ENCODE measurements around the gene PROSER3.
"Not testable (repeated sequence)": the region's sequence is repeated elsewhere in the genome, so short reads cannot be mapped to it uniquely, and the experiment has no call there.

Gene PROSER3

DNA sequence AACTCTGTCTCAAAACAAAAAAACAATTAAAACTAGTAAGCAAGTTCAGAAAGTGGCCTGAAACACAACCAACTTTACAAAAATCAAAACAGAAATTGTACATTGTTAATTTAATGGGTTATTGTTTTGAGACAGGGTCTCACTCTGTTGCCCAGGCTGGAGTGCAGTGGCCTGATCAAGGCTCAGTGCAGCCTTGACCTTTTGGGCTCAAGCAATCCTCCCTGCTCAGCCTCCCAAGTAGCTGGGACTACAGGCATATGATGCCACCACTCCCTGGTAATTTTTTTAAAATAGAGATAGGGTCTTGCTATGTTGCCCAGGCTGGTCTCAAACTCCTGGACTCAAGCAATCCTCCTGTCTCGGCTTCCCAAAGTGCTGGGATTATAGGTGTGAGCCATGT is 37.6 kb downstream of the PROSER3 start:
- not testable (repeated sequence) for DNase-seq

DNA sequence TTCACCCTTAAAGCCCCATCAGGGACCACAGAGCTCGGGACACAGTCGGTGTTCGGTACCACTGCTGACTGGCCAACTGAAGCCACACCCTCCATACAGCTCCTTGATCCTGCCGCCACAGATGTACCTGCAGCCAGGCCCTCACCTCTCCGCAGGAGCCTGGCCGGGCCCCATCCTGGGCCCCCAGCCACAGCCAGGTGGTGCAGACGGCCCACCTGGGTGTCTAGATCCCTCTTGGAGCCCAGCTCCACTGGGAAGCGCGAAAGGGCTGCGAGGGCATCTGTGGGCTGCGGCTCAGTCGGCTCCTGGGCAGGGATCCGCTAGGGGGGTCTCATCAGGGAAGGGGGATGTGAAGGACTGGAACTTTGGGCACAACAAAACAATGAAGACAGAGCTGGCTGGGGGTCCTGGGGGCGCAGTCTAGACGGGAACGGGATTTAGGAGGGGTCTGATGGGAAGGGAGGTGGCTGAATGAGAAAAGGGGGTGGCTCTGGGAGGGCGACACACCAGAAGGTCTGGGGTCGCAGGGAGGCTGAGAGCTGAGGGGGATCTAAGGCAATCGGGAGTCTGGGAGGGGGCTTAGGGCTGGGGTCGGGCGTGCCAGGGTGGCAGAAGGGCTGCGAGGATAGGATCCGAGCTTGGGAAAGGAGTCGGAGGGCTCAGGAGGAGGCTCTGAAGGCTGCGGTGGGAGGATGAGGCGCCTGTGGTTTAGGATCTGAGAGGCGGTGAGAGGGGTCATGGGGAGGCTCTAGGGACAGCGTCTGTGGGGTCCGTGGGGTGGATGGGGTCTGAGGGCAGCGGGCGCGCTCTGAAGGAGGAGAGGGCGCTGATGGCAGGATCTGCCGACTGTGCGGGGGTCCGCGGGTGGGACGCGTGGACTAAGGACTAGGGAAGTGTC is 38.9 kb downstream of the PROSER3 start:
- DNase-seq, result no peak

DNA sequence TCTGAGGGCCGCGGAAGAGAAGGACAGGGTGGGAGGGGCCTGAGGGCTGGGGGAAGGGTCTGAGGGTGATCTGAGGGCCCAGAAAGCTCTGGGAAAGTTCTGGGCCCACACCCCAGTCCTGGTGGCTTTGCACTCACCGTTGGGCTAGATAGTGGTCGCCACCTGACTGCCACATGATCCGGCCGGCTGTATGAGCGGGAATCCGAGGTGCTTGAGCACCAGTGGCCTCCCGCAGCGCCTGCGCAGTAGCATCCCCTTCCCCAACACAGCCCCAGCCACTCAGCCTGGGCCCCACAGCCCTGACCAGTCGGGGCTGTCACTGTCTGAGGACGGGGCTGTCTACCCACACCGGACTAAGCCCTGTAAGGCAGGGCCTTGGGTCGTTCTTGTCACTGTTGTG is 39.7 kb downstream of the PROSER3 start:
- DNase-seq, result peak; percentile 31 to 49

DNA sequence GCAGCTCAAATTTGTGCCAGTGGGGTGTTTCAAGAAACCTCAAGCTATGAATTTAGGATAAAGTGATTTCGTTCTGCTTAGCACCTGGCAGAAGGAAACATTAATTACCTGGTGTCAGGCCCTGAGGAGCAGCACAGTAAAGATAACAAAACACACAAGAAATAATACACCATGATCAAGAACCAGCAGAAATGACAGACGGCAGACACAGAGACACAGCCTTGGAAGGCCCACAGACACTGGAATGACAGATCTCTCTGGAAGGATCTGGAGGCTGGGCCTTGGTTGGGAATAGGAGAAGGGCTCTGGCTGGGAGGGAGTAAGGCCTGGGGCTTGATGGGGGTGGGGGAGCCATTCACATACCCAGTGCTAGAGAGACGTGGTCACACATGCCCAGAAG is 43.9 kb downstream of the PROSER3 start:
- no peak for DNase-seq

DNA sequence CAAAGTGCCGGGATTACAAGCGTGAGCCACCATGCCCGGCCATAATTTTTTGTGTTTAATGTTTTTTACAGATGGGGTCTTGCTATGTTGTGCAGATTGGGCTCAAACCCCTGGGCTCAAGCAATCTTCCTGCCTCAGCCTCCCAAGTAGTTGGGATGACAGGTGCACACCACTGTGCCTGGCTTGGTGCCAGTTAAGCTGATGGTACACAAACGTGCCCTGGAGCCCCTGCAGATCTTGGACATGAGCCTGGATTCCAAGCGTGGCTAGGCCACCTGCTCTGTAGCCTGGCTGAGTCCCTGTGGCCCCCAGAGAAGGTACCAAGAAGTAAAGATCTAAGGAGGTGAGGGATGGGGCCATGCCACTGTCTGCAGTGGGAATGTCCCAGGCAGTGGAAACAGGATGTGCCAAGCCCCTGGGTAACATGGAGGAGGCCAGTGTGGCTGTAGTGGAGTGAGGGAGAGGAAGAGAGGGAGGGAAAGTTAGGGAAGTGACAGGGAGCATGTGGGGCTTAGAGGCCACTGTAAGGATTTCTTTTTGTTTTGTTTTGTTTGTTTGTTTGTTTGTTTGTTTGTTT is 47.6 kb downstream of the PROSER3 start:
- no peak for DNase-seq

DNA sequence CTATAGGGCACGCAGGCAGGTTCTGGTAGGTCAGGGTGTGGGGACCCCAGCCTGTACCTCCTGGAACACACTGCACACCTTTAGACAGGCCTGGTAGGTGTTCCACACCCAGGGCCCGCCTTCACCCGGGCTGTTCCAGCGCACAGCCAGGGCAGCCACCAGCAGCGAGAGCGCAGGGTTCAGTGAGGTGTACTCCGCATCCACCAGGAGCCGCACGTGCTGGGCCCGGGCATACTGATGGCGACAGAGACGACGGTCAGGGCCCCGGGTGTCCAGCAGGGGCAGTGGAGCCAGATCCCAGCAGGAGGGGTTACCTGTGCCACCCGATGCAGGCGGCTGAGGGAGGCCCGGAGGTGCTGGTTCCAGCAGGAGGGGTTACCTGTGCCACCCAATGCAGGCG is 48.6 kb downstream of the PROSER3 start:
- no peak for DNase-seq

DNA sequence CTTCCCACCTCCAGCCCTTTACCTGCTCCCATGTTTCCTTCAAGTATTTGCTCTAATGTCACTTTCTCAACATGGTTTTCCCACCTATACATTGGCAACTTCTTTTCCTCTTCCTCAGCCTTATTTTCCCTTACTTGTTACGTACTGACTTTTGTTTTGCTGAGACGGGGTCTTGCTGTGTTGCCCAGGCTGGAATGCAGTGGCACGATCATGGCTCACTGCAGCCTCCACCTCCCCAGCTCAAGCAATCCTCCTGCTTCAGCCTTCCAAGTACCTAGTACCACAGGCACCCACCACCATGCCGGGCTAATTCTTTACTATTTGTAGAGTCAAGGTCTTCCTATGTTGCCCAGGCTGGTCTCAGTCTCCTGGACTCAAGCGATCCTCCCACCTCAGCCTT is 49.7 kb downstream of the PROSER3 start:
- no peak for DNase-seq

DNA sequence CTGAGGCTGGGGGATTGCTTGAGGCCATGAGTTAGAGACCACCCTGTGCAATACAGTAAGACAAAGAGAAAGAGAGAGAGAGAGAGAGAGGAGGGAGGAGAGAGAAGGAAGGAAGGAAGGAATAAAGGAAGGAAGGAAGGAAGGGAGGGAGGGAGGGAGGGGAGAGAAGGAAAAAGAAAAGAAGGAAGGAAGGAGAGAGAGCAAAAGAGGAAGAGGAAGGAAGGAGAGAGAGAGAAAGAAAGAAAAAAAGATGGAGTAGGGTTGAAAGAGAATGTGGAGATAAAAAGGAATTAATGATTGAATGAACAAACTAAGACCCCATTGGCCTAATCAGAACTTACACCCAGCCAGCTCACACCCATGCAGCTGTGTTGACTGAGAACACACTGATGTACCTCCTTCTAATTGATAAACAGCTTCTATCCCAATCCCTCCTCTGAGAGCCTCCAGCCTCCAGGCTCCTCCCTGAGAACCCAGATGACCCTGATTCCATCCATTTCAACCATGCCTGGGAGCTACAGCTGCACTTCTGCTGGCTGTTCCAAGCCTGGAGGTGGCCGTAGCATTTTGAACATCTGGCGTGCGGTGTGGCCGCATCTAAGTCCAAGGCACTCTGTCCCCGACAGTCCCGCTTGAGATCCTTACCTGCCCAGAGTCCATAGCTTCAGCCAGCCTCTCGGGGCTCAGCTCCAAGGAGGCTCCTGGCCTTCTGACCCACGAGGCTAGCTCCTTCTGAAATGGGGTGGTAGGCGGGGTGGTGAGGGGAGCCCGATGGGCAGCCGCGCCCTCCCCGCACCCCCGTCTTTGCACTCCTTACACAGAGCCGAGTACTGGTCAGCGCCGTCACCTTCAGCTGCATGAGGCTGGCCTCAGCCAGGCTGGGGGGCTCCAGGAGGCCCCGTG is 53.6 kb downstream of the PROSER3 start:
- no peak for DNase-seq

DNA sequence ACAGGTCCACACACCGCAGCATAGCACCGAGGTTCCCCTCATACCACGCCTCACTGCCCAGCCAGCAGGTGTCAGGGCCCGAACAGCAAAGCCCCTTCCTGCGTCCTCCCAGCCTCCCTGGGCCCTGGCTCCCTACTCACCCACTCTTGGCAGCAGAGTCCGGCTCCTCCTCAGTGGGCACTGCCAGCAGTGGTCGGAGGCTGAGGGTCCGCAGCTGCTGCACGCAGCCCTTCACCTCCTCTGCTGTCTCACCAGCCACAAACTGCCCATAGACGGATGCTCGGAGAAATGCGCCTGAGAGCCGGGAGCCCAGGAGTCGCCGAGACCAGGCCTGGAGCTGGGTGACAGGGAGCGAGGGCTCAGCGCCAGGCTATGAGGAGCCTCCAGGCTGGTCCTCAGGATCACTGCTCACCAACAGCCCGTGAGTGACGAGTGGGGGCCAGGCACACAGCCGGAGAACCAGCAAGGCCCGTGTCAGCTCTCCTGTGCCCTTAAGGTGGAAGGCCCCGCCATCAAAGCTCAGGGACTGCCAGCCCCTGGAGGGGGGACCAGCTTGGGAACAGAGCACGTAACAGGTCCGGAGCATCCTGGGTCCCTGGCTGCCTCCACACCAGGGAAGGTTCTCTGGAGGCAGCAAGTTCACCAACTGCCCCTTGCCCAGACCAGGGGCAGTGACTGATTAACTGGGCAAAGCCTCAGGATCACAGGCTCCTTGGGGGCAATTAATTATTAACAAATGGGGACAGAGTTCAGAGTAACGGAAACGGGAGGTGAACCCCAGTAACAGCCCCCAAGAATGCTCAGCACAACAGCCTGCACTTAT is 54.5 kb downstream of the PROSER3 start, which contains the start of gene PRODH2:
TSS of gene PRODH2 (minus strand) at position 626 of the 823 bp plus-strand sequence. CDS start at position 586, 40 bp downstream.
- DNase-seq, result no peak

DNA sequence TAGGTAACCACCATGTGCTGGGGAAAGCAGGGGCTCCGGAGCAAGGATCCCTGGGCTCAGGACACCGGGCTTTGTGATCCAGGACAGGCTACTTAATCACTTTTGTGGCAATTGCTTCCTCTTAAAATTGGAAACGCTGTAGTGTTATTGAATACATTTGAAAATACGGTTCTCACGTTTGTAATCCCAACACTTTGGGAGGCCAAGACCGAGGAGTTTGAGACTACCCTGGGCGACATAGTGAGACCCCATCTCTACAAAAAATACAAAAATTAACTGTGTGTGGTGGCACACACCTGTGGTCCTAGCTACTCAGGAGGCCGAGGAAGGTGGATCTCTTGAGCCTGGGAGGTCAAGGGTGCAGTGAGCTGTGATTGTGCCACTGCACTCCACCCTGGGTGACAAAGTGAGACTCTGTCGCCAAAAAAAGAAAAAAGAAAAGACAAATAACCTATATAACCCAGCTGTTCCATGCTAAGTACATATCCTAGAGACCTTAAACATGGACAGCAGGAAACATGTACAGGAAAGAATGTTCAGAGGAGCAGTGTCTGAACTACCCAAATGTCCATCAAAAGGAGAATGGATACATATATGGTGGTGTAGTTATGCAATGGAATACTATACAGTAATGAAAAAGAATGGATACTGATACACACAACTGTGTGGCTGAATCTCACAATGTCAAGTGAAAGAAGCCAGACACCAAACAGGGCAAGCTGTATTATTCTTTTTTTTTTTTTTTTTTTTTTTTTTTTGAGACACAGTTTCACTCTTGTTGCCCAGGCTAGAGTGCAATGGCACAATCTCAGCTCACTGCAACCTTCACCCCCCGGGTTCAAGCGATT is 55.3 kb downstream of the PROSER3 start:
- no peak for DNase-seq

DNA sequence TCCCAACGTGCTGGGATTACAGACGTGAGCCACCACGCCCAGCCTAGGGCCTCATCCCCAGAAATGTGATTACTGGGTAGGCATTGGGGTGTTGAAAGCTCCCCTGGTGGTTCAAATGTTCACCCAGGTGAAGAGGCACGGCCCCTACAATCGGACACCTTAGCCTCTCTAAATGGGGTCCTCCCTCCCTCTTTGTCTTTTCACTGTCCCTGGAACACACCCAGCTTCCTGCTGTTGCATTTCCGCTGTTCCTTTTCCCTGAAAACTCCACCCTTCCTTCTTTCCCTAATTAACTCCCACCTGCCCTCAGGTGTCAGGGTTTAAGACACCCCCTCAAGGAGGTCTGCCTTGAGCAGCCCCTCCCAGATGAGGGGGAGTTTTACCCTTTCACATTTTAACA is 58.3 kb downstream of the PROSER3 start:
- no peak for DNase-seq

DNA sequence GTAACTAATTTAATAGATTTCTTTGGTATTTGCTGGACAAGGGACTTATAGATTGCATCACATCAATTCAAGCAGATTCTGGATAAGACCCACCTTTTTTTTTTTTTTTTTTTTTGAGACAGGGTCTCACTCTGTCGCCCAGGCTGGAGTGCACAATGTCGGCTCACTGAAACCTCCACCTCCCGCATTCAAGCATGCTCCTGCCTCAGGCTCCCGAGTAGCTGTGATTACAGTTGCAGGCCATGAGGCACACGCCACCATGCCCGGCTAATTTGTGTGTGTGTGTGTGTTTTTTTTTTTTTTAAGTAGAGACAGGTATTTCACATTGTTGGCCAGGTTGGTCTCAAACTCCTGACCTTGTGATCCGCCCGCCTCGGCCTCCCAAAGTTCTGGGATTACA is 58.9 kb downstream of the PROSER3 start:
- no peak for DNase-seq

DNA sequence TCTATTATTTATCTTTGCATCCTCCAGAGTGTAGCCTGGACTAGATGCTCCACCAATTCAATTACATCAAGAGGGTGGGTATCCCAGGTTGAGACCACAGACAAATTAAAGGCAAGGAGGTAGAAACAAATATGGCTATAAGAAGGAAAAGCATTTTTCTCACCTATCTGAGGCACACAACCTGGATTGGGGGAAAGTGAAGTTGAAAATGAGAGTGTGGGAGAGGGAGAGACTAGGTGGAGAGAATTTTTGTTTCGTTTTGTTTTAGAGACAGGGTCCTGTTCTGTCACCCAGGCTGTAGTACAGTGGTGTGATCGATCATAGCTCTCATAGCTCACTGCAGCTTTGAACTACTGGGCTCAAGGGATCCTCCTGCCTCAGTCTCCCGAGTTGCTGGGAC is 60.5 kb downstream of the PROSER3 start:
- no peak for DNase-seq

All from activated T-cell treated with anti-CD3 and anti-CD28 coated beads, Interleukin-2, amount 50 U/mL, for 48 hours (primary cell).